Measurements from ENCODE around the gene GREB1. TPM values are rescaled to one million over a fixed set of nuclear protein-coding genes. Genes with fewer than 3 reads are reported as not detected.

GREB1 gene
- total RNA-seq, 1 donor from 2014 or later: 0.42 TPM

DNA sequence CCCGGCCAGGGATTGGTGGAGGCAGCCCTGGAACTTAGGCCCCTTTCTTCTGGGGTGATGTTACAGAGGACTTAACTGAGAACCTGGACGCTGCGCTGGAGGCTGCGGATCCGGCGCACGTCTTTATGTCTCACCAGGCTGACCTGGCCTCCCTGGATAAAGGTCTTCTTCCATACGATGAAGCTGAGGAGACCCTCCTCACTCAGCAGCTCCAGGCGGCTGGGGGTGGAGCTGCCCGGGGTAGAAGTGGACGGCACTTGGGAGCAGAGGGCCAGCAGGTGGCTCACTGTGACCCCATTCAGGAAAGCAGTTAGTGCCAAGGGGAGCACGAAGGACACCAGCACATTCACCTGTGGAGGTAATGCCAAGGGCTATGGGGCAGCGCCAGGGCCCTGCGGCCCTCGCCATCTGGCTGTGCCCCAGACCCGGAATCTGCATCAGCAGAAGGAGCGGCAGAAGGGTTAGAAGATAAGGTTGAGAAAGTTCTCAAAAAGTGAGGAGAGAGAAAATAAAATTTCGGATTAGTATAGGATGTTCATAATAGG, 128.1 kb downstream of the GREB1 start:
- no peak for DNase-seq
- intact Hi-C loops (cut with micrococcal nuclease): no loop called here
- H3K27me3 Mint-ChIP-seq: peaks cover 23% of the 10 kb centered on the region
- H3K27ac Mint-ChIP-seq: no peak overlapping the region
- TF ChIP-seq, protein P1, sequence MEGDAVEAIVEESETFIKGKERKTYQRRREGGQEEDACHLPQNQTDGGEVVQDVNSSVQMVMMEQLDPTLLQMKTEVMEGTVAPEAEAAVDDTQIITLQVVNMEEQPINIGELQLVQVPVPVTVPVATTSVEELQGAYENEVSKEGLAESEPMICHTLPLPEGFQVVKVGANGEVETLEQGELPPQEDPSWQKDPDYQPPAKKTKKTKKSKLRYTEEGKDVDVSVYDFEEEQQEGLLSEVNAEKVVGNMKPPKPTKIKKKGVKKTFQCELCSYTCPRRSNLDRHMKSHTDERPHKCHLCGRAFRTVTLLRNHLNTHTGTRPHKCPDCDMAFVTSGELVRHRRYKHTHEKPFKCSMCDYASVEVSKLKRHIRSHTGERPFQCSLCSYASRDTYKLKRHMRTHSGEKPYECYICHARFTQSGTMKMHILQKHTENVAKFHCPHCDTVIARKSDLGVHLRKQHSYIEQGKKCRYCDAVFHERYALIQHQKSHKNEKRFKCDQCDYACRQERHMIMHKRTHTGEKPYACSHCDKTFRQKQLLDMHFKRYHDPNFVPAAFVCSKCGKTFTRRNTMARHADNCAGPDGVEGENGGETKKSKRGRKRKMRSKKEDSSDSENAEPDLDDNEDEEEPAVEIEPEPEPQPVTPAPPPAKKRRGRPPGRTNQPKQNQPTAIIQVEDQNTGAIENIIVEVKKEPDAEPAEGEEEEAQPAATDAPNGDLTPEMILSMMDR (IDR thresholded peaks at IDR 0.05): no peak
- no peaks in the 10 kb centered on the region for H3K36me3 Mint-ChIP-seq (ENCODE audit: low read depth)
- ATAC-seq (ENCODE audit: low read depth): no peak
- no peak overlapping the region for H3K4me3 Mint-ChIP-seq
- ChIA-PET CTCF (no interaction called here), POLR2A (no interaction called here)
- H3K9me3 Mint-ChIP-seq: peaks cover 8% of the 10 kb centered on the region
- no peaks in the 10 kb centered on the region for H3K4me1 Mint-ChIP-seq

DNA sequence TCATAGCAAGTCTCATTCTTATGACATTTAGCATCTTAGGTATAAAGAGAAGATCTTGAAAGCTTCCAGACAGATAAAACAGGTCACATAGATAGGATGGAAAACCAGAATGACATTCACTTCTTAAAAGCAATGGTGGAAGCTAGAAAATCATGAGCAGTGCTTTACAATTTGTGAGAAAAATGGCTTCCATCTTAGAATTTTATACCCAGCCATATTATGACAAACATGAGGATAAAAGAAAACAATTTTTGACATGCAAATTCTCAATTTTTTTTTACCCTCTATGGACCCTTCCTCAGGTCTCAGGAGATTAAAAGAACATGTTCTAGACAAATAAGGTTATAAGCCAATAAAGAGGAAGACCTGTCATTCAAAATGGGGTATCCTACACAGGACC, 129.0 kb downstream of the GREB1 start:
- Mint-ChIP-seq H3K36me3 (ENCODE audit: low read depth) (no peaks in the 10 kb centered on the region), H3K4me1 (no peaks in the 10 kb centered on the region), H3K27me3 (peaks cover 27% of the 10 kb centered on the region), H3K9me3 (peaks cover 8% of the 10 kb centered on the region), H3K27ac (no peak overlapping the region), H3K4me3 (no peak overlapping the region)
- no peak for DNase-seq
- ChIA-PET POLR2A (no interaction called here), CTCF (no interaction called here)
- TF ChIP-seq, protein P1 (IDR thresholded peaks at IDR 0.05): no peak
- intact Hi-C loops (cut with micrococcal nuclease): no loop called here
- no peak for ATAC-seq (ENCODE audit: low read depth)

DNA sequence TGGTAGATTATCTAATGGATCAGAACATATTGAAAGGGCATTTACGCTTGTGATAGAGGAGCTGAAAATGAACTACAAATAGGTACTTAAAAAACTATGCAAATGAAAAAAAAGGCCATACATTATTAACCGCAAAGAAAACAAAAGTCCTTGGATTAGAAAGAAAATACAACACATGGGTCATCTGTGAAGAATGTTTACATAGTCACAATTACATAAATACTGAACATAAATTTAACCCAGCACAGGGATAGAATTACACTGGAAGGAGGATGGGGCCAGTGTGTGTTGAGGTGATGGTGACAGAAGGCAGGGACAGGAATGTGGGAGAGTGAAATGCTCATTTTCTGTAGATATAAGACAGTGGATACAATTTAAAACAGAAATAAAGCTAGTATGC, 129.6 kb downstream of the GREB1 start:
- no peak overlapping the region for H3K4me3 Mint-ChIP-seq
- ATAC-seq (ENCODE audit: low read depth) (no peak), DNase-seq (no peak)
- H3K27ac Mint-ChIP-seq: no peak overlapping the region
- TF ChIP-seq, protein P1 (IDR thresholded peaks at IDR 0.05): no peak
- H3K27me3 Mint-ChIP-seq: peaks cover 26% of the 10 kb centered on the region
- ChIA-PET POLR2A (no interaction called here), CTCF (no interaction called here)
- no peaks in the 10 kb centered on the region for H3K4me1 Mint-ChIP-seq
- intact Hi-C loops (cut with micrococcal nuclease): no loop called here
- H3K36me3 Mint-ChIP-seq (ENCODE audit: low read depth): no peaks in the 10 kb centered on the region
- peaks cover 8% of the 10 kb centered on the region for H3K9me3 Mint-ChIP-seq

DNA sequence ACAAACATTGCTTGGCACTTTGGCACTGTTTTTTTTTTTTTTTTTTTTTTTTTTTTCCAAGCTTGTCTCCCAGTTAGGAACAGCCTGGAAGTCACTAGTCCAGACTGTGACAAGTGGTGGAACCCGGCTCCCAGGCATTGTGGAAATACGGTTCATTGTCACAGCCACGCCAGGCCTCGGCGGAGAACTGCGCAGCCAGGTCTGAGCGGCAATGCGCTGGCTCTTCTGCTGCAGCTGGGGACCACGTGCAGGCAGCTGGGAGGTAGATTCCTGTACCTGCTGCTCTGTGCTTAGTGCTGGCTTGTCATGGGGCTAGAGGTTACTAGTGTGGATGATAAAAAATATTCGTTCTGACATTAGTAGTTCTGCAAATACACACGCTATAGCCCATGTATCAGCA, 131.2 kb downstream of the GREB1 start:
- no peaks in the 10 kb centered on the region for H3K36me3 Mint-ChIP-seq (ENCODE audit: low read depth)
- peaks cover 3% of the 10 kb centered on the region for H3K4me1 Mint-ChIP-seq
- H3K9me3 Mint-ChIP-seq: peaks cover 8% of the 10 kb centered on the region
- ATAC-seq (ENCODE audit: low read depth) (no peak), DNase-seq (no peak)
- TF ChIP-seq, protein P1 (IDR thresholded peaks at IDR 0.05): no peak
- CTCF ChIA-PET: interaction anchor here (1.1 kb wide), 1 partner anchor 532 kb away, joined by 3 read pairs; a partner anchor contains a TSS
- peaks cover 28% of the 10 kb centered on the region for H3K27me3 Mint-ChIP-seq
- intact Hi-C loops (cut with micrococcal nuclease): no loop called here
- H3K4me3 Mint-ChIP-seq: no peak overlapping the region
- POLR2A ChIA-PET: no interaction called here
- H3K27ac Mint-ChIP-seq: no peak overlapping the region

DNA sequence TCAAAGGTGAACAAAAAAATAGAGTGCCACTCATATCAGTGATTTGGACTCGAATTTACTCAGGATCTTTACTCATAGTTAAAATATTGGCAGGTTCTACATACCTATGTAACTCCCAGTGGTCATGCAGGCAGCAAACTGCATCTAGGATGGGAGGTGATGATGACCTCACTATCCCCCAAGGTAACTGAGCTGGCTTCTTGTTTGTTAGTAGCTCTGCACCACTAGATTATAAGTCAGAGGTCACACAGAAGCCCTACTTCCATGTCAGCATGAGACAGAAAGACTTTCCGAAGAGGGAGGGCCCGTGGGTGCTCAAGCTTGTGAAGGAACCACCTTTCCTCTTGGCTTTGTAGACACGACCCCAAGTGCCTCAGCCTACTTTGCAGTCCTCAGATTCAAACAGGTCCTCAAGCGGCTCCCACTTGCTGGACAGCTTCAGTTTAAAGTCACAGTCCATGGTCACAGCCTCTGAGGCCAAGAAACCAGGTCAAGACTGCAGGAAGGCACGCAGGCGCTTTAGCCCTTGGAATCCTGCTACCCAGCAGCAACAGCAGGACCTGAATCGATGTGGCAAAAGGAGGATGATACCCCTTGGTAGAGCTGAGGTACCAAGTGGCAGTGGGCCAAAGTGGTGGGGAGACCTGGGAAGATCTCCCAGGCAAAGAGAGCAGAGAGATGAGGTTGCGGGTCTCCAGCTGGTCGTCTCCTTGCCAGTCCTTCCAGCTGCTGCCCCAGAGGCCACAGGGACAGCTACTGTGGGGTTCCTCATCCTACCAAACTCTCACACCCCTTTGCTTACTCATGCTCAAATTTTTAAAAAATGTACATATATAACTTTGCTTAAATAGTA, 131.9 kb downstream of the GREB1 start:
- peaks cover 8% of the 10 kb centered on the region for H3K9me3 Mint-ChIP-seq
- peaks cover 35% of the 10 kb centered on the region for H3K27me3 Mint-ChIP-seq
- no peak for ATAC-seq (ENCODE audit: low read depth)
- DNase-seq: no peak
- H3K4me3 Mint-ChIP-seq: no peak overlapping the region
- ChIA-PET POLR2A (no interaction called here), CTCF (interaction anchor here (1.1 kb wide), 1 partner anchor 533 kb away, joined by 3 read pairs; a partner anchor contains a TSS)
- TF ChIP-seq, protein P1 (IDR thresholded peaks at IDR 0.05): no peak
- no peak overlapping the region for H3K27ac Mint-ChIP-seq
- intact Hi-C loops (cut with micrococcal nuclease): no loop called here
- H3K4me1 Mint-ChIP-seq: peaks cover 3% of the 10 kb centered on the region
- no peaks in the 10 kb centered on the region for H3K36me3 Mint-ChIP-seq (ENCODE audit: low read depth)
